ENCODE data around the gene ZNF594.
"Not testable (repeated sequence)": the region's sequence is repeated elsewhere in the genome, so short reads cannot be mapped to it uniquely, and the experiment has no call there.

ZNF594 gene

DNA sequence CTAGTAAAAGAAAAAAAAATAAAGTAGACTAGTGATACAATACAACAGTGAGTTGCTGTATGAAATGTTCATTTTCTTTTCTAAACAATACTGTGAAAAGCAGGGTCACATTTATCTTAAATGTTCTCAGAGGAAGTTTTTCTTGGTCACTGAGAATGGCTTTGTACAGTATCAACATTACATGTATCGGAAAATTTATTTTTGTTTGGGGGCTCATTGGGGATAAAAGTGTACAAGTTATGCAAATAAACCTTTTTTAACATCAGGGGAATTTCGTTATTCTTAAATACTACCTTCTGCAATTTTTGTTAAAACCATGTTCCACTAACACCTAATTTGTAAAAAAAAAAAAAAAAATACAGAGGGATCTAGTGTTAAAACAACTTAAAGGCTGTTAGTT, 8.7 kb upstream of the ZNF594 start:
- DNase-seq = no peak

DNA sequence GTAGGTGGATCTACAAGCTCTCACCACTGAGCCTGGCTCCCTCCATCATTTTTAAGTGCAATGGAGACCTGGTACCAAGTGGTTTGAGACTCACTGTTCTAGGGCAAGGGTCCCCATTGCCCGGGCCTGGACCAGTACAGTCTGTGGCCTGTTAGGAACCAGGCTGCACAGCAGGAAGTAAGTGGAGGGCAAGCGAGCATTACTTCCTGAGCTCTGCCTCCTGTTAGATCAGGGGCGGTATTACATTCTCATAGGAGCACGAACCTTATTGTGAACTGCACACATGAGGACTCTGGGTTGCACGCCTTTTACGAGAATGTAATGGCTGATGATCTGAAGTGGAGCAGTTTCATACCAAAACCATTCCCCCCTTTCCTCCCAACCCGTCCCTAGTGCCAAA, 6.8 kb upstream of the ZNF594 start:
- DNase-seq = no peak

DNA sequence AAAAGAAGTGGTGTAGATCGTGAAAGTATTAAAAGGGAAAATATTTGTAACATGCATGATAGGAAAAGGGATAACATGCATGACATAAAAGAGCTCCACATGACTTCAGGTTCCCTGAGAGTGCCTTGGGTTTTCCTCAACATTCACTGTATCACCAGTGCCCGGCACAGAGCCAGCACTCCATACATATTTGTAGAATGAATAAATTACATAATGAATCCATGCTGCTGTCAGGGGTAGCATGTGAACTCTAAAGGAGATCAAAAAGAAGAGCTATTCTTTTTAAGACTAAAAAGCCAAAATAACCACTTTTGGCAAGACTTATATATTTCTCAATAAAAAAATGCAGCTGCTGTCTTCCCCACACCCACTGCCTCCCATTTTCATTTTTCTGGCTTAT, 2.7 kb upstream of the ZNF594 start:
- no peak for DNase-seq

DNA sequence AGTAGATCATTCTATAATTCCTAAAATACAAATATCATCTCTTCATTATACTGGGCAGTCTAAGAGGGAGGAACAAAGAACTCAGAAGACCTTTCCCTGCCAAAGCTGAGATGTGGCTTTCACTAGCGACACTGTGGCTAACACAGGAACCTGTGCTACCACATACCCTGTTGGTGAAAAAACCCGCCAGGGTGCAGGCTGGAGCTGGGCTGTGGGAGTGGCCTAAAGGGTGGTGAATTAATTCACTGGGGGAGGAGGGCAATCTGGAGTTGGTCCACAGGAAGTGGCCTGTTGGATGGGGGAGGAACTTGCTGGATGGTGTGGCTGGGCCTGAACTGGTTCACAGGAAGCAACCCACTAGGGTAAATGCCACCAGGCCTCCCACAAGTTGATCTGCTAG, 7.4 kb downstream of the ZNF594 start:
- no peak for DNase-seq

DNA sequence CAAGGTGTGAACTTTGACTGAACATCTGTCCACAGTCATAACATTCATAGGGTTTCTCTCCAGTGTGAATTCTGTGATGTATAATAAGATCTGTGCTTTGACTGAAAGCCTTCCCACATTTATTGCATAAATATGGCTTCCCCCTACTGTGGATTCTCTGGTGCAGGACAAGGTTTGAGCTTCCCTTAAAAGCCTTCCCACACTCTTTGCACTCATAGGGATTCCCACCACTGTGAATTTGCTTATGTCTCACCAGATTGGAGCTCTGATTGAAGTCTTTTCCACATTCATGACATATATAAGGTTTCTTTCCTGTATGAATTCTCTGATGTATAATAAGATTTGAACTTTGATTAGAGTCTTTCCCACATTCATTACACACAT, 8.3 kb downstream of the ZNF594 start:
- no peak for DNase-seq

DNA sequence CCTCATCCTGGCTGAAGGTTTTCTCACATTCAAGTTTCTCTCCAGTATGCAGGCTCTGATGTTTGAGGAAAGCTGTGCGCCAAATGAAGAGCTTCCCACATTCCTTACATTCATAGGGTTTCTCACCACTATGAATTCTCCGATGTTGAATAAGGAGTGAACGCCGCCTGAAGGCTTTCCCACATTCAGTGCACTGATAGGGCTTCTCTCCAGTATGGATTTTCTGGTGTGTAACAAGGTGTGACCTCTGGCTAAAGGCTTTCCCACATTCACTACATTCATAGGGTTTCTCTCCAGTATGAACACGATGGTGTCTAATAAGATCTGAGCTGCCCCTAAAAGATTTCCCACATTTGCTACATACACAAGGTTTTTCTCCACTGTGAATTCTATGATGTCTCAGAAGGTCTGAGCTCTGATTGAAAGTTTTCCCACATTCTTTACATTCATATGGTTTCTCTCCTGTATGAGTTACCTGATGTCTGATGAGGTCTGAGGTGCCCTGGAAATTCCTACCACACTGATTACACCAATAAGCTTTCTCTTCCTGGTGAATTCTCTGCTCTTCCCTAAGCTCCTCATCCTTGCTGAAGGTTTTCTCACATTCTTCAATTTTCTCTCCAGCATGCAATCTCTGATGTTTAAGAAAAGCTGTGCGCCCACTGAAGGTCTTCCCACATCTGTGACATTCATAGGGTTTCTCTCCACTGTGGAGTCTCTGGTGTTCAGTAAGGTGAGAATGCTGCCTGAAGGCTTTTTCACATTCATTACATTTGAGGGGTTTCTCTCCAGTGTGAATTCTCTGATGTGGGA, 8.9 kb downstream of the ZNF594 start:
- no peak for DNase-seq

DNA sequence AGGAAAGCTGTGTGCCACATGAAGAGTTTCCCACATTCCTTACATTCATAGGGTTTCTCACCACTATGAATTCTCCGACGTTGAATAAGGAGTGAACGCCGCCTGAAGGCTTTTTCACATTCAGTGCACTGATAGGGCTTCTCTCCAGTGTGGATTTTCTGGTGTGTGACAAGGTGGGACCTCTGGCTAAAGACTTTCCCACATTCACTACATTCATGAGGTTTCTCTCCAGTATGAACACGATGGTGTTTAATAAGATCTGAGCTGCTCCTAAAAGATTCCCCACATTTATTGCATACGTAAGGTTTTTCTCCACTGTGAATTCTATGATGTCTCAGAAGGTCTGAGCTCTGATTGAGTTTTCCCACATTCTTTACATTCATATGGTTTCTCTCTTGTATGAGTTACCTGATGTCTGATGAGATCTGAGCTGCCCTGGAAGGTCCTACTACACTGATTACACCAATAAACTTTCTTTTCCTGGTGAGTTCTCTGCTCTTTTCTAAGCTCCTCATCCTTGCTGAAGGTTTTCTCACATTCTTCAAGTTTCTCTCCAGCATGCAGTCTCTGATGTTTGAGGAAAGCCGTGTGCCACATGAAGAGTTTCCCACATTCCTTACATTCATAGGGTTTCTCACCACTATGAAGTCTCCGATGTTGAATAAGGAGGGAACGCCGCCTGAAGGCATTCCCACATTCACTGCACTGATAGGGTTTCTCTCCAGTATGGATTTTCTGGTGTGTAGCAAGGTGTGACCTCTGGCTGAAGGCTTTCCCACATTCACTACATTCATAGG, 10.0 kb downstream of the ZNF594 start:
- no peak for DNase-seq

DNA sequence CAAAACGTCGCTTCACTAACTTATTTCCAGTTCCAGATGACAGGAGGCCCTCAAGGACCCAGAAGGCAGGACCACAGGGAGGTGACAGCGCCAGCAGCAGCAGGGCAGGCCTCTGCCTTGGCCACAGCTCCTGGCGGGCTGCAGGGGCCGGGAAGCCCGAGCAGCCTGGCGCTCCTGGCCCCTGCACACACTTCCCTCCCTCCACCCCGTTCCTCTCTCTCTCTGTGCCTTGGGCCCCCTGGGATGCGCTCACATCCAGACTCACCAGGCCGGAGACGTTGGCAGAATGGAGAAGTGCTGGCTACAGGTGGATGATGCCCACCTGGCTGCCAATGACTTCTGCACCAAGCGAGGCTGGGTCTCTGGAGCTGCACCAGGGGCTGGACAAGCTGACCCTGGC, 12.7 kb downstream of the ZNF594 start:
- DNase-seq = no peak

DNA sequence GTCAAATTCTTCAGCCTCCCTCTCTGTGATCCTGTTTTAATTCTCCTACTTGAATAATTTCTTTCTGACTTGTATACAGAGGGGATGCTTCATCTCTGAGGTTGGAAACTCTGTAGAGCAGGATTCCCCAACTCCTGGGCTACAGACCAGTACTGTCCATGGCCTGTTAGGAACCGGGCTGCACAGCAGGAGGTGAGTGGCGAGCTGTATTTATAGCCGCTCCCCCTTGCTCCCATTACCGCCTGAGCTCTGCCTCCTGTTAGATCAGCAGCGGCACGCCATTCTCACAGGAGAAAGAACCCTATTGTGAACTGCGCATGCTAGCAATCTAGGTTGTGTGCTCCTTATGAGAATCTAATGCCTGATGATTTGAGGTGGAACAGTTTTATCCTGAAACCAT, 16.6 kb downstream of the ZNF594 start:
- DNase-seq = not testable (repeated sequence)

DNA sequence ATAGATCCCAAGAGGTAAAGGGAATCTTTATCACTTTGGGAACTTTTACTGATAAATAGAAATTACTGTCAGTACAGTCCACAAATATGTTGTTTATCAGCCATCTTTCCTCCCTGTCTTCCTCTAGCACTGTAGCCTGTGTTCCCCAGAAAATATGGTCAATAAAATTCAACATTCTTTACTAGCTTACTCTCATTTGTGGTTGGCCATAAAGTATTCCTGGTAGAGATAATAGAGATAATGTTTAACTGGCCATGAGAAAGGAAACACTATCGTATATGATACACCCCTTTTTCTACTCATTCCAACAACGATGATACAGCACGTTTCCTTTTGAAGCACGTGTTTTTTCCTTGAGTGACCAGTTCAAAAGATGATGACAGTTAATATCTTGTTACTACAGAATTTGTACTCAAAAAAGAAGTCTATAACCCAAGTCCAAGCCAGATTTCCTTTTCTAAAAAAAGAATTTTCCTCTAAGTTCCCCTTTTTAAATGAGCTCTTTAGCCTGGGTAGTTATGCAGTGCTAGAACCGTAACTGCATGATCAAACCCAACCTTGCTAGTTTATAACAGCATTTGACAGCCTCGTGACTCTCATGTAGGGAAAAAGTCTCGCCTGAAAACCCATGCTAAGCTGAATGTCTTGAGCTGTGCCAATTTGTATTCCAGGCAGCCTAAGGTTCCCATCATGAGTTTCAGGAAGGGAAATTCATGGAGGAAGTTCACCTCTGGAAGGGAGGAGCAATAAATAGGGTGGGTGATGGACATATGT, 25.7 kb downstream of the ZNF594 start:
- not testable (repeated sequence) for DNase-seq

DNA sequence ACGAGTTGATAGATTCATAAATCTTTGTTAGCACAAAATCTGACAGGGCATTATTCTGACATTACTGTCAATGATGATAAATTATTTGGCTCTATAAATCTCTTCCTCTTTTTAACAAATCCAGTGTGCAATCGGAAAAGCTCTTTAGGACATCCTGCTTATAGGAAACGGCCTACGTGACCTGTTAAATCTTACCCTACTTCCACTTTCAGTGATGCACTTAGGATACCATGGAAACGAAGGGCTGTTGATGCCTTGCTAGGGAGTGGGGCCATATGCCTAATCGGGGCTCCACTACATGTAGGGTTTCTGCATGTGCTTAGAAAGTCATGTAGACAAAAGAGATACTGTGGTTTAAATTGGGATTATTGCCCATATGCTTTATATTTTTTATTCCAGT, 27.2 kb downstream of the ZNF594 start:
- peak; percentile 49 to 91 for DNase-seq

DNA sequence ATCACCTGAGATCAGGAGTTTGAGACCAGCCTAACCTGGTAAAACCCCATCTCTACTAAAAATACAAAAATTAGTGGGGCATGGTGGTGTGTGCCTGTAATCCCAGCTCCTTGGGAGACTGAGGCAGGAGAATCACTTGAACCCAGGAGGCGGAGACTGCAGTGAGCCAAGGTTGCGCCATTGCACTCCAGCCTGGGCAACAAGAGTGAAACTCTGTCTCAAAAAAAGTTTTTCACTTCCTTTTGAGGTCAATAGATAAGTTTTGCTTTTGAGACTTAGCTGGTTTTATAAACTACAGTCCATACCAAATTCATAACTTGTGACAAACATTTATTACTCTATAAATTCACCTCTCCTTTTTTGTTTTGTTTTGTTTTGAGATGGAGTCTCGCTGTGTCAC, 29.9 kb downstream of the ZNF594 start:
- DNase-seq = not testable (repeated sequence)

DNA sequence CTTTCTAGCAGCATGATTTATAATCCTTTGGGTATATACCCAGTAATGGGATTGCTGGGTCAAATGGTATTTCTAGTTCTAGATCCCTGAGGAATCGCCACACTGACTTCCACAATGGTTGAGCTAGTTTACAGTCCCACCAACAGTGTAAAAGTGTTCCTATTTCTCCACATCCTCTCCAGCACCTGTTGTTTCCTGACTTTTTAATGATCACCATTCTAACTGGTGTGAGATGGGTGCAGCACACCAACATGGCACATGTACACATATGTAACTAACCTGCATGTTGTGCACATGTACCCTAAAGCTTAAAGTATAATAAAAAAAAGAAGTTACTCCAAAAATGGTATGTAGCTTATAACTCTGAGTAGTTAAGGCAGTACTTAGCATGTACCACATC, 31.0 kb downstream of the ZNF594 start:
- not testable (repeated sequence) for DNase-seq

DNA sequence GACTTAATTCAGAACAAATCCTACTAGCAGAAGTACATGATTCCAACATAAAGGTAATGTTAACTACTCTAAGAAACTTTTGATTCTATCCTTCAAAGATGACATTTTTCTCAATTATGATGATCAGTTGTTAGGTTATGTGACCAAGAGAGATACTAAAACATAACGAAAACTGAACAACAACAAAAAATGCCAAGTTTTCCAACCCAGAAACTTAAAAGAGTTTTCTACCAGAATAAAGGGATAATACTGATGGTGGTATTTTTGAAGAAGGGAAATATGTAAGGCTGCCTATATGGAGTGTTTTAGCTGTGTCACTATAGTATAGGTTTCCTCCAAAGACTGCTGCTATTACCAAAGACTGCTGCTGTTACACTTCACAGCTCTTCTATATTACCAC, 45.5 kb downstream of the ZNF594 start:
- DNase-seq = not testable (repeated sequence)

DNA sequence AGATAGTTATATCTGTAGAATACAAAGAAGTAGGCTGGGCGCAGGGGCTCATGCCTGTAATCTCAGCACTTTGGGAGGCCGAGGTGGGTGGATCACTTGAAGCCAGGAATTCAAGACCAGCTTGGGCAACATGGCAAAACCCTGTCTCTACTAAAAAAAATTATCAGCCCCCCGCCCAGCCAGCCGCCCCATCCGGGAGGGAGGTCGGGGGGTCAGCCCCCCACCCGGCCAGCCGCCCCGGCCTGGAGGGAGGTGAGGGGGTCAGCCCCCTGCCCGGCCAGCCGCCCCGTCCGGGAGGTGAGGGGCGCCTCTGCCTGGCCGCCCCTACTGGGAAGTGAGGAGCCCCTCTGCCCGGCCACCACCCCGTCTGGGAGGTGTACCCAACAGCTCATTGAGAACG, 48.8 kb downstream of the ZNF594 start:
- not testable (repeated sequence) for DNase-seq

DNA sequence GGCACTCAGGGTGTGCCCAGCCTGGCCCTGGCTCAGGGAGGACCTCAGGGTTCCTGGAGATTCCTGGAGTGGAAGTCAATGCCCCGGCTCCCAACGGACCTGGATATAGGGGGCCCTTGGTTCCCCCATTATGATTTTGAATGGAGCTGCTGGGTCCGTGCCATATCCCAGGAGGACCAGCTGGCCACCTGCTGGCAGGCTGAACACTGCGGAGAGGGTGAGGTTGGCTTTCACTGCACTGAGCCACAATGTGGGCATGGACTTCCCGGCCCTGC, 52.3 kb downstream of the ZNF594 start:
- no peak for DNase-seq

DNA sequence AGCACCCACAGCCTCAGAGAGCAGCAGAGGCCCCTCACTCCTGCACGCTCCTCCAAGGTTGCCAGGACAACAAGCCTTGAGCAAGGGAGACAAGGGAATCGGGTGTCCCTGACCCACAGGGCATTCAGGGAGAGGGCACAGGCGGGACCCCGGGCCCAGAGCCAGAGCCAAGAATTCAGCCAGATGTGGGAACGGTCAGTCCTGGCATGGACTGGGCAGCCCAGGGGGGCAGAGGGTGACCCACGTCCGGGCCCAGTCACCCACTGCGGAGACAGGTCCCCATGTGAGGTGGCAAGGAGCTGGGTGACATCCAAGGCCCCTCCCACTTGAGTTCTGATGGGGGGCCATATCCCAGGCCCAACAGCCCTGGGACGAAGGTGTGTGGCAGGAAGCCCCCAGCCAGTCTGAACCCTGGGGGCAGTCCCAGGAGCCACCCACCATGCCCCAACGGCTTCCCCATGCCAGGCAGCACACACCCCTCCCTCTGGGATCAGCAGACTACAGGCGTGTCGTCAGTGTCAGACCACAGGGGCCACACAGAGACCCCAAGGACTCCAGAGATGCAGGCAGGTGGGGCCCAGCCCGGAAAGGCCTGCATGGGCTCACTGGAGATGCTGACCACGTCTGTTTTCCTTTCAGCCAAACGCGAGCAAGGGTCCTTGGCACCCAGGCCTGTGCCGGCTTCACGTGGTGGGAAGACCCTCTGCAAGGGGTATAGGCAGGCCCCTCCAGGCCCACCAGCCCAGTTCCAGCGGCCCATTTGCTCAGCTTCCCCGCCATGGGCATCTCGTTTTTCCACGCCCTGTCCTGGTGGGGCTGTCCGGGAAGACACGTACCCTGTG, 52.8 kb downstream of the ZNF594 start:
- DNase-seq = no peak

DNA sequence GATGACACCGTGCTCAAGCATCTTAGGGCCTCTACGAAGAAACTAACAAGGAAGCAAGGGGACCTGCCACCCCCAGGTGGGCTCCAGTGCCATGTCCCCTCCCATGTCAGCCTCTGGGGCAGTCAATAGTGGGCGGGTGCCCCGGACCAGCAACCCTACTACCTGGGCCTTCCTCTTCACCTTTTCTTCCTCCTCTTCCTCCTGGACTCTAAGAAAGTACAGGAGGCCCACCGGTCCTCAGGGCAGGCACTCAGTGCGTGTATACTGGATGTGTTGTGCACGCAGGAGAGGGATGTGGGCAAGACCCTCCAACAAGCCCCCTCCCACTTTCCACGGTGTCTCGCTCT, 53.5 kb downstream of the ZNF594 start:
- DNase-seq = not testable (repeated sequence)

DNA sequence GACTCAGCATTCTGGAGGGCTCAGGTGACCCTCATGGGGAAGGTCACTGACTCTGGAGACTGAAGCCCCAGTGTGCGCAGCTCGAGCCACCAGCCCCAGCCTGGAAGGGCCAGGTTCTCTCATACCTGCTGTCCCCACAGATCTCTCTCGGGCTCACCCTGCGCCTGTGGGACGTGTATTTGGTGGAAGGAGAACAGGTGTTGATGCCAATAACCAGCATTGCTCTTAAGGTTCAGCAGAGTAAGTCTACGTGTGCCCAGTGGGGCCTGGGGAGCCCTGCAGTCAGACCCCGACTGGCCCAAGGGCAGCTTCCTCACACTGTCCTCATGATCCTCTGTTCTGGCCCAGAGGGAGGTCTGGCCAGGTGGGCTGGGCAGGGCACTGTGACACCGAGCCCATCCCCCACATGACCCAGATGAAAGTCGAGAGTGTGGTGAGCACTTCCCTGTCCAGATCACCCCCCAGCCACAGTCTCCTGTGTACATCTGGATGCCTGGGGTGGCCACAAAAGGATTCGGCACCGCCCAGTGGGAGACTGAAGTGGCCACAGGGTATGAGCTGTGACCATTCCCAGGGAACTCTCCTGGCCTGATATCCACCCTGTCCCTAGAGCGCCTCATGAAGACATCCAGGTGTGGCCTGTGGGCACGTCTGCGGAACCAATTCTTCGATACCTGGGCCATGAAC, 54.0 kb downstream of the ZNF594 start:
- not testable (repeated sequence) for DNase-seq

DNA sequence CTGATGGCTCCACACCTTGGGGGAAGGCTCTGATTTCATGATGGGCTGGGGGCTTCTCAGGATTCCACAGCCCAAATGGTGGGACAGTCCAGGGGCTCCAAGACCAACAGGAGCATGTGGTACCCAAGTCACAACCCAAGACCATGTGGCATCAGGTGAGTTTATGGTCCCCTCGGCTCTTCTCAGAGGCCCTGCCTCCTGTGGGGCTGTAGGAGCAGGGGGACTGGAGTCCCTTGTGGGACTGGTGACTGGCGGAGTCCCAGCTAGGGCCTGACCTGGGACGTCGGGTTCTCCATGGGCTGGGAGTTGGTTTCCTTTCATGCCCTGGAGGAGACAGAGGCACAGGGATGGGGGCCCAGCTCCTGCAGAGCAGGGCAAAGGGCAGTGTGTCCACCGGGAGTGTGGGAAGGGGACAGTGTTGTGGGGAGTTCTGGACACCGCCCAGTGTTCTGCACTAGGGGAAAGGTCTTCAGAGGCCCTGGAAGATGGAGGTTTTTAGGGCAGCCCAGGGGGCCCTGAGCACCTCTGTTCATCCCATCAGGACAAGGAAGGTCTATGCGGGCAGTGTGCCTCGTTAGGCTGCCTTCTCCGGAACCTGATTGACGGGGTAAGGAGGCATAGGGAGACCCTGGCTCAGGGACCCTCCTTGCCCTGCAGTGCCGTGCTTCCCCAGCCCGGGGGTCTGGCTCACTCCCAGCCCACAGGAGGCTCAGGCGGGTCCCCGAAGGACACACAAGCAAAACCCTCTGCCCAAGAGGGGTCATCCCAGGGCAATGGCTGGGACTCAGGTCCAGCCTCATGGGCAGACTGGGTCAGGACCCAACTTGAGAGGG, 54.9 kb downstream of the ZNF594 start:
- DNase-seq = not testable (repeated sequence)

Measured in NCI-H524 (cell line).